Kidney (tissue), 14 donors: ENCODE results near the gene ZNF200. TPM values are rescaled to one million over a fixed set of nuclear protein-coding genes. Genes with fewer than 3 reads are reported as not detected.
"Not testable (repeated sequence)": the region's sequence is repeated elsewhere in the genome, so short reads cannot be mapped to it uniquely, and the experiment has no call there.

Experiments used
- DNase-seq, 5 donors: peaks; one replicate each; pipeline ENCODE4 v3.0.0-alpha.2; 2013 to 2020
- FAIRE-seq: peaks from 2 replicates; lab custom pipeline; 2012; peaks lifted over from hg19 to GRCh38; lab: Jason Lieb, UNC
- H3K27ac ChIP-seq, 2 donors: one replicate each; pipeline ENCODE4 v1.7.0; 2013; ENCODE audit warnings: low read depth in 2 of 2, low read length in 2 of 2, inconsistent platforms in 1 of 2
- H3K27me3 ChIP-seq: one replicate; pipeline ENCODE4 v1.7.1; 2013; ENCODE audit warnings: low read length, inconsistent platforms; ENCODE audit not compliant: control insufficient read depth, insufficient read depth
- H3K36me3 ChIP-seq, 3 donors: one replicate each; pipeline versions ENCODE4 v1.7.0 to v1.7.1; 2013; ENCODE audit warnings: low read length in 3 of 3, control low read depth in 1 of 3, inconsistent platforms in 1 of 3; ENCODE audit not compliant: insufficient read depth in 3 of 3, control insufficient read depth in 2 of 3
- H3K4me1 ChIP-seq, 3 donors: one replicate each; pipeline versions ENCODE4 v1.7.0 to v1.7.1; 2013; ENCODE audit warnings: low read length in 3 of 3, inconsistent platforms in 1 of 3, low read depth in 1 of 3; ENCODE audit not compliant: control insufficient read depth in 2 of 3, insufficient read depth in 2 of 3
- H3K4me3 ChIP-seq, 3 donors: one replicate each; pipeline versions ENCODE4 v1.7.0 to v1.8.1; 2013; ENCODE audit warnings: low read length in 3 of 3, control low read depth in 1 of 3, inconsistent platforms in 1 of 3
- H3K9ac ChIP-seq, 3 donors: one replicate each; pipeline versions ENCODE4 v1.7.0 to v1.7.1; 2013; ENCODE audit warnings: low read length in 3 of 3, control low read depth in 1 of 3, inconsistent platforms in 1 of 3
- H3K9me3 ChIP-seq, 3 donors: one replicate each; pipeline versions ENCODE4 v1.7.0 to v1.7.1; 2013; ENCODE audit warnings: low read length in 3 of 3, control low read depth in 1 of 3, inconsistent platforms in 1 of 3; ENCODE audit not compliant: control insufficient read depth in 2 of 3, insufficient read depth in 1 of 3
- intact Hi-C: fragments of 100-400 bp; cut with DNase I; formaldehyde crosslinking; loops from one replicate; pipeline ENCODE4 v1.11.1; 2022
- polyA plus RNA-seq: library from polyadenylated mRNA; stranded (reverse); fragments of 350-450 nt; fragmentation: Illumina TruSeq; extraction: RNeasy Lipid Tissue Mini Kit (QIAGEN cat#74804); gene quantifications from one replicate; pipeline ENCODE4 v1.2.3, GENCODE V29; 2014; ENCODE audit warnings: low read depth, low replicate concordance; ENCODE audit not compliant: insufficient read depth
- total RNA-seq: library from RNA; stranded (reverse); fragmentation: NEBNext Ultra II Directional; extraction: Animal tissue kit (Norgen Biotek cat#: 25700); gene quantifications from one replicate; pipeline ENCODE4 v1.2.1, GENCODE V29; 2021
- TF ChIP-seq, protein P1 (sequence below): IDR thresholded peaks from 3 replicates; pipeline ENCODE4 v1.5.1; 2012; ENCODE audit warnings: mild to moderate bottlenecking, moderate library complexity, borderline replicate concordance; ENCODE audit not compliant: insufficient read depth; ENCODE audit errors: extremely low read depth
- donor health status: control.
- donor health status: control.
- donor health status: control.
- donor health status: control.
- donor health status: control.
- donor health status: DM: yes; HTN: yes; CAD: no.
- donor health status: Normal renal cell carcinoma (clear cell type).

Gene ZNF200
- total and polyA plus RNA-seq, 2 donors from 2014 or later: 3.3 to 9.6 TPM

DNA sequence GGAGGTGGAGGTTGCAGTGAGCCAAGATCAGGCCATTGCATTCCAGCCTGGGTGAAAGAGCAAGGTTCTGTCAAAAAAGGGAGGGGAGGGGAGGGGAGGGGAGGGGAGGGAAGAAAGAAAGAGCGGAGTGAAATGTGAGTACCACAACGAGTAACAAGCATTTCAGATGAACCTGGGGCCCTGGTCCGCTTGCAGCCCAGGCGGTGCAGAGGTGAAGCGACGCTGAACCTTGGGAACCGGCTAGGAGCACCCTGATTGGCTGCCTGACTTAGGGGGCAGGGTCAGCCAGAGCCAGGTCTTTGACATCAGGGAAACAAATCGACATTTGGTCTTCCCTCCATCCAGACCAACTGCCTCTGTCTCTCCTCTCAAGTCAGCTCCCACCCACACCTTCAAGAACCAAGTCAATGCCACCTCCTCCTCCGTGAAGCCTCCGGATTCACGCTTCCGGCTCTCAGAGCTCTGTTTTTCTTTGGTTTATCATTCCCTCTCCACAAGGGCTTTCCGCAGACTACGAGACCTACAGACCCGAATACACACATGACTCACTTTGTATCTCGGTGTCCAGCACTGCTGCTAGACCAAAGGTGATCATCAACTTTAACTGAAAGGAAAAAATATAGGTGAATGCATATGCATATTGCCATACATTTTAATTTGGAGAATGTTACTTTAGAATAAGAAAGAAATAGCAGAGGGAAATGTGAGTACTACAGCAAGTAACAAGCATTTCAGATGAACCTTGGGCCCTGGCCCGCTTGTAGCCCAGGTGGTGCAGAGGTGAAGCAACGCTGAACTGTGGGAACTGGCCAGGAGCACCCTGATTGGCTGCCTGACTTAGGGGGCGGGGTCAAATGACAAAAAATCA lies 27.6 kb downstream of the ZNF200 start:
- H3K27me3 ChIP-seq: no peaks in the 10 kb centered on the region
- H3K9ac ChIP-seq: no peak overlapping the region
- H3K4me3 ChIP-seq: no peak overlapping the region
- peaks cover 0 to 17% (median 2%) of the 10 kb centered on the region in 3 donors for H3K9me3 ChIP-seq
- TF ChIP-seq, protein P1, sequence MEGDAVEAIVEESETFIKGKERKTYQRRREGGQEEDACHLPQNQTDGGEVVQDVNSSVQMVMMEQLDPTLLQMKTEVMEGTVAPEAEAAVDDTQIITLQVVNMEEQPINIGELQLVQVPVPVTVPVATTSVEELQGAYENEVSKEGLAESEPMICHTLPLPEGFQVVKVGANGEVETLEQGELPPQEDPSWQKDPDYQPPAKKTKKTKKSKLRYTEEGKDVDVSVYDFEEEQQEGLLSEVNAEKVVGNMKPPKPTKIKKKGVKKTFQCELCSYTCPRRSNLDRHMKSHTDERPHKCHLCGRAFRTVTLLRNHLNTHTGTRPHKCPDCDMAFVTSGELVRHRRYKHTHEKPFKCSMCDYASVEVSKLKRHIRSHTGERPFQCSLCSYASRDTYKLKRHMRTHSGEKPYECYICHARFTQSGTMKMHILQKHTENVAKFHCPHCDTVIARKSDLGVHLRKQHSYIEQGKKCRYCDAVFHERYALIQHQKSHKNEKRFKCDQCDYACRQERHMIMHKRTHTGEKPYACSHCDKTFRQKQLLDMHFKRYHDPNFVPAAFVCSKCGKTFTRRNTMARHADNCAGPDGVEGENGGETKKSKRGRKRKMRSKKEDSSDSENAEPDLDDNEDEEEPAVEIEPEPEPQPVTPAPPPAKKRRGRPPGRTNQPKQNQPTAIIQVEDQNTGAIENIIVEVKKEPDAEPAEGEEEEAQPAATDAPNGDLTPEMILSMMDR: no peak
- intact Hi-C loops: no loop called here
- no peaks in the 10 kb centered on the region for H3K36me3 ChIP-seq
- no peak overlapping the region for H3K27ac ChIP-seq
- FAIRE-seq (no peak), DNase-seq (no peak)
- no peaks in the 10 kb centered on the region for H3K4me1 ChIP-seq

DNA sequence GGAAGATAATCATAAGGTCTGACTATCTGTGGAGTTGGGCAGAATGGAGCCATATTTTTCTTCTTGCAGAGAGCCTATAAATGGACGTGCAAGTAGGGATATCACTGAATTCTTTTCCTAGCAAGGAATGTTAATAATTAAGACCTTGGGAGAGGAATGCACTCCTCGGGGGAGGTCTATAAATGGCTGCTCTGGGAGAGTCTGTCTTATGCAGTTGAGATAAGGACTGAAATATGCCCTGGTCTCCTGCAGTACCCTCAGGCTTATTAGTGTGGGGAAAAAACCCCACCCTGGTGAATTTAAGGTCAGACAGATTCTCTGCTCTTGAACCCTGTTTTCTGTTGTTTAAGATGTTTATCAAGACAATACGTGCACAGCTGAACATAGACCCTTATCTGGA lies 29.0 kb downstream of the ZNF200 start:
- H3K27me3 ChIP-seq, H3K9ac ChIP-seq, H3K4me3 ChIP-seq, H3K36me3 ChIP-seq, FAIRE-seq, H3K27ac ChIP-seq, intact Hi-C loops, DNase-seq, H3K4me1 ChIP-seq: not testable (repeated sequence)
- peaks cover 0 to 21% (median 2%) of the 10 kb centered on the region in 3 donors for H3K9me3 ChIP-seq

DNA sequence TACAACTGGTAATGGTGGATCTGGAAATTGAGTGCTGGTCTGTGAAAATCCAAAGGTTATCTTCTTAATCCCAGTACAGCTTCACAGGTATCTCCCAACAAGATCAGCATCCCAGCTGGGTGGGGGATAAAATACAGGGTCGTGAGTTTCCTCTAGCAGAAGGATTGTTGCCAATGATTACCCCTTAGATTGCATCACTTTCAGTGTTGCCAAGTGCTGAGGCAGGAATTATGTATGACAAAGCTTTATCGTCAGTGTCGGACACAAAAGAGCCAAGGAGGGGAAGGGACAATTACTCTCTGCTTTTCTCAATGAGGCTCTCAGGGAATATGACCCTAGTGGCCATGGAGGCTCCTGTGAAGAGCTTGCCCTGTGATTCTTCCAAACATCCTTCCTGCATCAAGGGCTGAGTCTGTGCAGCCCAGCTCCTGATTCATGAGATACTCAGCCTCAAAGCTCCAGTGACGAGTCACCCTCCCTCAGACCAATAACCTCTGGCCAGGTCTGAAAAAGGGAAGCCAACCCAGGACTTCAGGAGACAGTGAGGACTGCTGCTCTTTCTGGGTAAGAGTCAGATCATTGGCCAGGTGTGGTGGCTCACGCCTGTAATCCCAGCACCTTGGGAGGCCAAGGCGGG lies 31.9 kb downstream of the ZNF200 start:
- TF ChIP-seq, protein P1: no peak
- intact Hi-C loops: no loop called here
- no peak overlapping the region for H3K9ac ChIP-seq
- H3K27me3 ChIP-seq: peaks cover 4% of the 10 kb centered on the region
- no peaks in the 10 kb centered on the region for H3K4me1 ChIP-seq
- H3K36me3 ChIP-seq: no peaks in the 10 kb centered on the region
- FAIRE-seq: no peak
- DNase-seq: no peak
- H3K27ac ChIP-seq: no peak overlapping the region
- peaks cover 0 to 27% (median 2%) of the 10 kb centered on the region in 3 donors for H3K9me3 ChIP-seq
- no peak overlapping the region for H3K4me3 ChIP-seq
